T47D (cell line): ENCODE results near the gene HEXIM1.

Source experiments
- DNase-seq, 2 experiments: peaks; one replicate each; pipeline versions ENCODE4 v3.0.0 to v3.0.0-alpha.2; 2011 to 2012; ENCODE audit warnings: low read depth in 1 of 2, low spot score in 1 of 2
- JUND ChIP-seq: IDR thresholded peaks from 2 replicates; pipeline ENCODE4 v1.6.1; 2012; ENCODE audit warnings: low read depth
- in situ Hi-C: cut with HindIII; loops from 2 replicates; pipeline ENCODE4 v1.10.0; 2016; ENCODE audit warnings: low sequenced_read_pairs, low pct_unique_long_range_greater_than_20kb

Gene HEXIM1

DNA sequence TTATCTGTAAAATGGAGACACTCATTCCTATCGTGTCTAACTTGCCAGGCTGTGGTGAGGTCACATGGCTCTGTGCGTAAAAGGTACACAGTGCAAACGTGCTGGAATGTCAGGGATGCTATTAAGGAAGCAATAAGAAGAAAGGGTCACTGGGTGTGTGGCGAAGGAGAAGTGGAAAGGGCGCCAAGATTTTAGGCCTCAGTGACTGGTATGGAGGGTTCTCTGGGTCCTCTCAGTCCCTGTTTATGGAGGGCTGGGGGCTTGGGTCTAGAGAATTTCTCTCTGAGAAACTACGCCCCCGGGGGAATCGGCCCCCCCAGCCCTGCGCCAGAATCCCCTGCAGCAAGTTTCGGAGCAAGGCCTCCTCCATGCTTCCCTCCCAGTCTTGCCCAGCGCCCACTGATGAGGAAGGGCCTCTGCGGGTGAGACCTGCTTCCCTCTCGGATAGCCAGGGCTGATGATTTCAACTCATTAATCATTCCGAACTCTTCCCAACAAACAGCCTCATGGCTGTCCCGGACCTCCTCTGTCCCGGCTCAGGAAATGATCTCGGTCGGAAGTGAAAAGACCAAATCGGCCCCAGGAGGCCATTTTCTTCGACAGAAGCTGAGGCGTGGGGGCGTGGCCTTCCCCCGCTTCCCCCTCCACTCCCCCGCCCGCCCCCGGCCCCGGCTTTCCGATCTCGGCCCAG, 1.2 kb upstream of the HEXIM1 start:
- no peak for TF ChIP-seq JUND
- in situ Hi-C loops = no loop called here

DNA sequence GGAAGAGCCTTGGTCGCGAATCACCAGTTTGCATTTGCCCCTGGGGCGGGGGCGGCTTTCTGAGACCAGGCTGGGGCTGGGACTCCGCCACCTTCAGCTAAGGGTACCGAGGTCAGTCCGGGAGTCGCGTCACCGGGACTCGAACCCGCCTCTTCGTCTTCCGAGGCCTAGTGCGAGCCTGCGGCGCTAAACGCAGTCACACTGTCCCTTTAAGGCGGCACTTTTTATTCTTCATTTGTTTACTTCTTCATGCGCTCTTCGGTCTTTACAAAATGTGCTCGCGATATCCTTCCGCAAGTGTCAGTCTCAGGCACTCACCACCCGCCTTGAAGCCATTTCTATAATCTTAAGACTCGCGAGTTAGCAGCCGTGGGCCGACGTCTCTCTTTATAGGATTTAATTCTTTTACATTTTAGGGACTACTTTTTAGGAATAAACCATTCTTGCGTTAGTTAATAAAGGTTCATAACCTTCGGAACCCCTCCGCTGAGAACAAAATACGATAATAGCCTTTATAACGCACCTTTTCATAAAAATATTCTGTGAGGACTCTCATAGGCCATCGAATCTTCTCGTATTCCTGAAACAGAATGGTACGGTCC, 593 bp upstream of the HEXIM1 start:
- DNase-seq = peak in 1 of 2 experiments; percentile 98
- in situ Hi-C loops = no loop called here
- peak; percentile 92 for TF ChIP-seq JUND

More for the DNA sequence above, 1.2 kb upstream of the HEXIM1 start:
- DNase-seq = peak in 1 of 2 experiments; percentile 92

DNA sequence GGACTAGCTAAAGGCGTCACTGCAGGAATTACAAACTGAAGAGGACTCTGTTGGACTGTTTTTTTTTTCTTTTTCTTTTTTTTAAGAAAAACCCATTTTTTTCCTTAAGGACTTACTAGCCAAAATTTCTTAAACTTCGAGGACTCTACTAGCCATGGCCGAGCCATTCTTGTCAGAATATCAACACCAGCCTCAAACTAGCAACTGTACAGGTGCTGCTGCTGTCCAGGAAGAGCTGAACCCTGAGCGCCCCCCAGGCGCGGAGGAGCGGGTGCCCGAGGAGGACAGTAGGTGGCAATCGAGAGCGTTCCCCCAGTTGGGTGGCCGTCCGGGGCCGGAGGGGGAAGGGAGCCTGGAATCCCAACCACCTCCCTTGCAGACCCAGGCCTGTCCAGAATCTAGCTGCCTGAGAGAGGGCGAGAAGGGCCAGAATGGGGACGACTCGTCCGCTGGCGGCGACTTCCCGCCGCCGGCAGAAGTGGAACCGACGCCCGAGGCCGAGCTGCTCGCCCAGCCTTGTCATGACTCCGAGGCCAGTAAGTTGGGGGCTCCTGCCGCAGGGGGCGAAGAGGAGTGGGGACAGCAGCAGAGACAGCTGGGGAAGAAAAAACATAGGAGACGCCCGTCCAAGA, 878 bp downstream of the HEXIM1 start:
- DNase-seq = peak; percentile 76 to 93
- TF ChIP-seq JUND = 0 out of 2 replicates have a peak, but pooled peaks have one; percentile 4
- in situ Hi-C loops = no loop called here

DNA sequence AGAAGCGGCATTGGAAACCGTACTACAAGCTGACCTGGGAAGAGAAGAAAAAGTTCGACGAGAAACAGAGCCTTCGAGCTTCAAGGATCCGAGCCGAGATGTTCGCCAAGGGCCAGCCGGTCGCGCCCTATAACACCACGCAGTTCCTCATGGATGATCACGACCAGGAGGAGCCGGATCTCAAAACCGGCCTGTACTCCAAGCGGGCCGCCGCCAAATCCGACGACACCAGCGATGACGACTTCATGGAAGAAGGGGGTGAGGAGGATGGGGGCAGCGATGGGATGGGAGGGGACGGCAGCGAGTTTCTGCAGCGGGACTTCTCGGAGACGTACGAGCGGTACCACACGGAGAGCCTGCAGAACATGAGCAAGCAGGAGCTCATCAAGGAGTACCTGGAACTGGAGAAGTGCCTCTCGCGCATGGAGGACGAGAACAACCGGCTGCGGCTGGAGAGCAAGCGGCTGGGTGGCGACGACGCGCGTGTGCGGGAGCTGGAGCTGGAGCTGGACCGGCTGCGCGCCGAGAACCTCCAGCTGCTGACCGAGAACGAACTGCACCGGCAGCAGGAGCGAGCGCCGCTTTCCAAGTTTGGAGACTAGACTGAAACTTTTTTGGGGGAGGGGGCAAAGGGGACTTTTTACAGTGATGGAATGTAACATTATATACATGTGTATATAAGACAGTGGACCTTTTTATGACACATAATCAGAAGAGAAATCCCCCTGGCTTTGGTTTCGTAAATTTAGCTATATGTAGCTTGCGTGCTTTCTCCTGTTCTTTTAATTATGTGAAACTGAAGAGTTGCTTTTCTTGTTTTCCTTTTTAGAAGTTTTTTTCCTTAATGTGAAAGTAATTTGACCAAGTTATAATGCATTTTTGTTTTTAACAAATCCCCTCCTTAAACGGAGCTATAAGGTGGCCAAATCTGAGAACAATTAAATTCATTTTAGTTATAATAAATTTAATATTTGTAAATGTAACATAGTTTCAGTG, 1.7 kb downstream of the HEXIM1 start:
- in situ Hi-C loops = no loop called here
- peak in 1 of 2 experiments; percentile 81 for DNase-seq
- TF ChIP-seq JUND = peak; percentile 63; the same call in 1 of the 2 replicates

DNA sequence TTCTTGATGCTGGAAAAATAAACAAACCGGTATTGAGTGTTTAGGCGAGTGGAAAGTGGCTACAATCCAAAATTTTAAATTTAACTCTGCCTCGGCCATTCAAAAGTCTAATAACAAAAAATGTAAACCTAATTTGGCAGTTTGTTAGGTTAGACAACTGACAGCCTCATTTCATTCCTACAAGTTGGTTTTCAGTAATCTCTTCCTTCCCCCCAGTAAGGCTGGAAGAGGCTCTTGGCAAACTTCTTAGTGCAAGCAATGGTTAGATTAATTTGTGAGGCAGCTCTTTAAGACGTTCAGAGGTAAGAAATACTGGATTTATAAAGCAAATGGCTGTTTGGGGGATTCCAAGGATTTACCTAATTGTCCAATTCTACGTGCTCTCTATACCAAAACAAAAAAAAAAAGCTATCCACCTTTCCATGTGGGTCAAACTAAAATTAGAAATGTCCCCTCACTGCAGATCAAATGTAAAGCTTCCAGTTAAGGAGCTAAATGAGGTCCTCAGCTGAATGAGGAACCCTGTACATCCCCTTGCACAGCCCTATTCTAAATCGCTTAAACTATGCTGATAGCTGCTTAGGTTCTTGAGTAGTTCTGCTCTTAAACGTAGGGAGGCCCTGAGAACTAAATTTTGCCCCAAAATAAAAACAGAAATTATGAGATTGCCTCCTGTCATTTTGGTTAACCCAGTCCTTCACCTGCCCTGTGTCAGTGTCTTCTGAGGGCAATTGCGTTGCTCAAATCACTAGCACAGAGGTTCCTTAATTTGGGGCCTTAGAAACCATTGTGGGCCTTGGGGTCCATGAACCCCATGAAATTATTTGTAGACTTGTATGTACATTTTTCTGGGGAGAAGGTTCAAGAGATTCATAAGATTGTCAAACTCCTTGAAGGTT, 2.9 kb downstream of the HEXIM1 start:
- DNase-seq = peak in 1 of 2 experiments; percentile 35
- no peak; the same call in 1 of the 2 replicates for TF ChIP-seq JUND
- in situ Hi-C loops = no loop called here

DNA sequence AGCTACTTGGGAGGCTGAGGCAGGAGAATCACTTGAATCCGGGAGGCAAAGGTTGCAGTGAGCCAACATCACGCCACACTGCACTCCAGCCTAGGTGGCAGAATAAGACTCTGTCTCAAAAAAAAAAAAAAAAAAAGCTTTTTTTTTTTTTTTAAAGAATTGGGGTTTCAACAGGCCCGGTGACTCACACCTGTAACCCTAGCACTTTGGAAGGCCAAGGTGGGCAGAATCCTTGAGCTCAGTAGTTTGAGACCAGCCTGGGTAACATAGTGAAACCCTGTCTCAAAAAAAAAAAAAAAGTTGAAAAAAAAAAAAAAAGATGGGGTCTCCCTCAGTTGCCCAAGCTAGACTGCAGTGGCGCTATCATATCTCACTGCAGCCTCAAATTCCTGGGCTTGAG, 6.8 kb downstream of the HEXIM1 start:
- no peak for TF ChIP-seq JUND
- DNase-seq = no peak
- in situ Hi-C loops = no loop called here

DNA sequence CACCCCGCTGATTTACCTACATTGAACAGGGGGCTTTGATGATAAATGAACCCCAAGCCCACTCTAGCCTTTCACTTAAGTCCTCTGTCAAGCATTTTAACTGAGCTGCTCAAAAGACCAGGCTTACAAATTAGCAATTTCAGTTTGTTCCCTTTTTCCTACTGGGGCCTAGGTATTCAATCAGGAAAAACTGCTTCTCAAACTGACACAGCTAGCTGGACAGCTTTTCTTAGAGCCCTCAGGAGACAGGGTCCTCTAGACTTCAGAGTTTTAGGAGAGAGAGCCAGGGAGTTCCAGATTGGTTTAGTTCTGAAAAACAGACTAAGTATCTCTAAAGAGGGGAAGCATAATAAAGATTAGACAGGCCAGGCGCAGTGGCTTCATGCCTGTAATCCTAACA, 7.2 kb downstream of the HEXIM1 start:
- peak in 1 of 2 experiments; percentile 89 for DNase-seq
- in situ Hi-C loops = no loop called here
- no peak for TF ChIP-seq JUND

DNA sequence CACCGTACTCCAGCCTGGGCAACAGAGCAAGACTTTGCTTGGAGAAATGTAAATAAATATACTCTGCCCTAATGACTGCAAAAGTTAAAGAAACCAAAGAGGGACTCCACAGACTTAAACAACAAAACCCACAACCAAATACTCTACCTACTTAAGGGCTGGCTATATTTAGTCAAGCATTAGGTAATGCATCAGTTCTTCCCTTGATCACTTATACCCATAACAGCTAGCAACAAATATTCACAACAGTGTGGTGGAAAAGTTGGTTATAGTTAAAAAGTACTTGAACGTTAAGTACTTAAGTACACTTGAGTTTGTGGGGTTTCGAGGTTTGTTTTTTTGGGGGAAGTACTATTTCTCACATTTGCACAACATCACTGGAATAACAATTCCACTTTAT, 8.0 kb downstream of the HEXIM1 start:
- no peak for TF ChIP-seq JUND
- in situ Hi-C loops = no loop called here
- no peak for DNase-seq

DNA sequence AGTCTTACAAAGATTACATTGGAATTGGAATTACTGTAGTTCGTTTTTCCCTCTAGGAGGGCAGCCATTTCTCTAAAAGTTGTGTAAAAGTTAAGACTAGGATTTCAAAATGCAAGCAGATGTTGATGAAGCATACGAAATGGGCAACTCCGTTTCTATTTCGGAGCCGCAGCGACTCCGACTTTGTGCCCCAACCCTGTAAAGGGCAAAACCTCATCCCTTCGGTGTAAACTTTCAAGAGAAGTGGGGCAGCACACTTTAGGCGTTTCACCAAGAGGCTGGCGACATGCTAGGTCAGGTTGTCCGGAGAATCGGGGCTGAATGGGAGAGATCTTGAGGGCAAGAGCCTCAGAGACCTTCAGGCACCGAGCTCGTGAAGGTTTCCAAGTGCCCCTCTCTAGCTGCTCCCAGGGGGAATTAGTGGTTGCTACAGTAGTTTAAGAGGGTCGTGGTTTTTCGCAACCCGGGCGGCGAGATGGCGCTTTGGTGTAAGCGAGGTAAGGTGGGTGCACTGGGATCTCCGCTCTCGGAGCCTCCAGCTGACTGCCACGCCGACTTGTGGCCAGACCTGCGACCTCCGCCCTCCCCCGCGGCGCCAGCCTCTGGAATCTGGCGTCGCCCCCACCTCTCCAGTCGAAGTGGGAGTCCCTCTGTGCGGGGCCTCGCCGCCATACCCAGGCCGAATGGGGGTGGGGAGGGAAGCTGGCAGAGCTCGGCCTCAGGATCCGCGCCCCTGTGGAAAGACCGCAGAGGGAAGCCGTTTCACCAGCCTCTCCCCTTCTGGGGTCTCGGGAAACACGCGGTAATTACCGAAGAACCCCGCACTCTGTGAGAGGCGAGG, 12.4 kb downstream of the HEXIM1 start:
- in situ Hi-C loops = no loop called here
- DNase-seq = peak in 1 of 2 experiments; percentile 70
- no peak for TF ChIP-seq JUND

DNA sequence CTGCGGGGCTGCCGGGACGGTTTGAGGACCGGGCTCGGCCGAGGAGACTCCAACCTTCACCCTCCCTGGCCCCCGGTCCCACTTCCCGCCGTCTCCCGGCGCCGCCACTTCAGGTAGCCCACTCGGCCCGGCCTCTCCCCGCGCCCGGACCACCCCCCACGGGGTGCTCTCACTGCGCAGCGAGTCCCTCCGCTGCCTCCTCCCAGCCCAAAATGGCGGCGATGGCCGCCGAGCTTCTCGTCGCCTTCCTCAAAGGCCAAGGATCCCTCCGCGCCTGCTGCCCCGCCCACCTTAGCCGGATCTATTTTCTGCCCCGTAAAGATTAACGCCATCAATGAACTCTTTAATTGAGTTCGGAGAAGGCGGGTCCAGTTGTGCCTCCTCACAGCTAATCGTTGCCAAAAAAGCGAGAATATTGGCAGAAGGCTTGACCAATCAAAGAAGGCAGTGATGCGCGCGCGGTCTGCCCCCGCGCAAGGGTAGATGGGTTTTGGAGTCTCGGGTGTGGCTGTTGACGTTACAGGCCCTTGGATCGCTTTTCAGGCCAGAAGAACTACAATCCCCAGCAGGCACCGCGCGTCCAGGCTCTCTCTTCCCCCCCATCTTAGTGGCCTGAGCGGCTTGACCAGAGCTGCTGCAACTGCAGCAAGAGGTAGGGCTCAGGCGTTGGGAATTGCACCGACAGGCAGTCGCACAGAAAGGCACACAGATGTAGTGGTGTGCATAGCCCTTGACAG, 13.2 kb downstream of the HEXIM1 start, which contains the start of gene HEXIM2:
HEXIM2 (plus strand) TSS at position 588 of the 737 bp plus-strand sequence. CDS start 919 bp downstream, outside the sequence.
- in situ Hi-C loops = no loop called here
- no peak for TF ChIP-seq JUND
- peak; percentile 92 to 100 for DNase-seq
